Measurements from ENCODE around the gene CBX8.

GRCh38 chr17:79743614-79744013, 53.3 kb downstream of the CBX8 start:
- TF ChIP-seq CTCF (IDR thresholded peaks at IDR 0.05; ENCODE audit: low read depth, low read length, poor library complexity, severe bottlenecking) (no peak), EZH2phosphoT487 (IDR thresholded peaks at IDR 0.05; ENCODE audit: borderline replicate concordance, low read length) (no peak)
